ELR (cell line): ENCODE data around the gene DLG1.
"Not testable (repeated sequence)": the region's sequence is repeated elsewhere in the genome, so short reads cannot be mapped to it uniquely, and the experiment has no call there.

Source experiments
- DNase-seq: peaks from one replicate; pipeline ENCODE4 v3.0.0-alpha.2; 2015; ENCODE audit warnings: low read depth

Gene DLG1

GRCh38 chr3:197209366-197210260 is 88.8 kb downstream of the DLG1 start:
- no peak for DNase-seq

DNA sequence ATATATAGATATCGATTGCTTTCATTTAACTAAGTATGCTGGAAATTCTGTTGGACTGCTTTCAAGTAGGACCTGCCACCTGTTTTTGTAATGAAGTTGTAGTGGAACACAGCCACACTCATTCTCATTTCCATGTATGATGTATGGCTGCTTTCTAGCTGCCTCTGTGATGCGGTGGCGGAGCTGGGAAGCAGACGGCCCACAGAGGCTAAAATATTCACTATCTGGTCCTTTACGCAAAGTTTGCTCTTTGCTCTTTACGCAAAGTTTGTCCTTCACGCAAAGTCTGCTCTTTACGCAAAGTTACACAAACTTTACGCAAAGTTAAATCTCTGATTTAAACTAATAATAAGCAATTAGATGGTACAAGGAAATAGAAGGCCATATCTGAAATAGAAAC is 91.5 kb downstream of the DLG1 start:
- no peak for DNase-seq

- no peak for DNase-seq
Measured at GRCh38 chr3:197205675-197206074, 92.7 kb downstream of the DLG1 start.

DNA sequence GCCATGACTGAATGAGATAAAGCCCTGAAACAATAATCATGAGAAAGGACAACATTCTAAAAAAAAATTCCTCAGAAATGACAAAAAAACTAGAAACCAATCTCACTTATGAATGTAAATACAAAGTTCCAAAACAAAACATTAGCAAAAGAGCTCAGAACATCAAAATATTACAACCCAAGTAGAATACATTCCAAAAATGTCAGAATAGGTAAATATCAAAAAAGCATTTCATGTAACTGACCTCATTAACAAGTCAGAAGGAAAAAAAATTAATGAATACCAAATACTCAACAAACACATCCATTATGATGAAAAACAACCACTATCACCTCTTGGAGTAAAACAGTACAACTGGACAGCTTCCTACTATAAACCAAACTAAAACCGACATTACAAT is 93.1 kb downstream of the DLG1 start:
- DNase-seq: no peak

DNA sequence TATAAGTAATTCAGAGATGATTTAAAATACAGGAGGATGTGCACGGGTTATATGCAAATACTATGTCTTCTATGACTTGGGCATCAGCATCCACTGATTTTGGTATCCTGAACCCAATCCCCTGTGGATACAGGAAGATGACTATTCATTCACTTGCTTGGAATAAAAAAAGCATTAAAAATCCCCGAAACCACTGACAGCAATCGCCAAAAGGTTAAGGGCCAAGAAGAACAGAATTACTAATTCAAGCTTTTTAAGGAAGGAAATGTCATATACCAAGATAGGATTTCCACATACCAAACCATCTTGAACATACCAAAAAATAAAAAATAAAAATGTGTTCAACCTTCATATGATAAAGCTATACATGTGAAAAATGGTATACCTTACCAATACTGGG is 93.7 kb downstream of the DLG1 start:
- no peak for DNase-seq

- DNase-seq: no peak
Measured at GRCh38 chr3:197203714-197204146, 94.7 kb downstream of the DLG1 start.

GRCh38 chr3:197202694-197203093 is 95.7 kb downstream of the DLG1 start:
- DNase-seq: no peak

DNA sequence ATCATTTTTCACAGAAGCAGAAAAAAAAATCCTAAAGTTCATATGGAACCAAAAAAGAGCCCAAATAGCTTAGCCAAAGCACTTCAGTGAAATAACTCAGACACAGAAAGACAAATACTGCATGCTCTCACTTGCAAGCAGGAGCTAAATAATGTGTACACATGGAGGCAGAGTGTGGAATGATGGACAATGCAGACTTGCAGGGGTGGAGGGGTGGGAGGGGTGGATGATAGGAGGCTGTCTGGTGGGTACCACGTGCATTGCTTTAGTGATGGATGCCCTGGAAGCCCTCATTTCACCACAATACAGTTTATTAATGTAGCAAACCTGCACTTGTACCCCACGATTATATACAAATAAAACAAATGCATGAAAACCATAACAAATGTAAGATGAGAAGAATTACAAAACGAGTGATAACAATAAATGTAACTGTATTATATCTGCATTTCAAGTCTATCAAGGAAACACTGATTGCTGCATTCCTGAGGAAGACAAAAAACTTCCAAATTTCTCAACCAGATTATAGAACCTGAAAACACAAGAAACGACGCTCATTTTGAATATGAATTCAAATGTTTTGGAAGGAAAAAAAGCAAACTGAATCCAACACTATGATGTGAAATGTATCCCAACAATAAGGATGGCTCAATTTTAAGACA is 96.5 kb downstream of the DLG1 start:
- no peak for DNase-seq

- not testable (repeated sequence) for DNase-seq
Measured at GRCh38 chr3:197200856-197201255, 97.6 kb downstream of the DLG1 start.

DNA sequence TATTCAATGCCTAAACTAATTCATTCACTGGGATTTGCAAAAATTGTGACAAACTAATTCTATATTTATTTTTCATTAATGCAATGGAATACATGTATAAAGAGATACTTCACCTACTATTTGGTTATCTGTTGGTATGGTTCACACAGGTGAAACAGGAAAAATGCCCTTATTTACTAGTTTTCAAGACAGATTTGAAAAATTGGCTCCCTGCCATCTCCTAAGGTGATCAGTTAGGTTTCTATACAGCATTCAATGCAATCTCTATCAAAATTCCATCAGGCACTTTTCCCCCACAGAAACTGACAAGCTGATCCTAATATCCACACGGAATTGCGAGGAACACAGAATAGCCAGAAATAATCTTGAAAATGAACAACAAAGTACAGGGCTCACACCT is 101.1 kb downstream of the DLG1 start:
- DNase-seq: no peak

GRCh38 chr3:197196192-197196591 is 102.2 kb downstream of the DLG1 start:
- no peak for DNase-seq

GRCh38 chr3:197195326-197195725 is 103.1 kb downstream of the DLG1 start:
- DNase-seq: no peak

GRCh38 chr3:197193759-197194158 is 104.7 kb downstream of the DLG1 start:
- DNase-seq: peak; percentile 6

DNA sequence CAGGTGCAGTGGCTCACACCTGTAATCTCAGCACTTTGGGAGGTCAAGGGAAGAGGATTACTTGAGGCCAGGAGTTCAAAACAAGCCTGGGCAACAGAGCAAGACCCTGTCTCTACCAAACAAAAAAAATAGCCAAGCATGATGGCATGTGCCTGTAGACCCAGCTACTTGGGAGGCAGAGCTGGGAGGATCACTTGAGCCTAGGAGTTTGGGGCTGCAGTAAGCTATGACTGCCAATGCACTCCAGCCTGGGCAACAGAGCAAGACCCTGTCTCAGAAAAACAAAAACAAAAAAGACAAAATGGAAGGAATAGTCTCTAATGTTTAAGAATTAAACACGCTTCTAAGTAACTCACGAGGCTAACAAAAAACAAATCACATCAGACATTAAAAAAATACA is 106.5 kb downstream of the DLG1 start:
- no peak for DNase-seq

DNA sequence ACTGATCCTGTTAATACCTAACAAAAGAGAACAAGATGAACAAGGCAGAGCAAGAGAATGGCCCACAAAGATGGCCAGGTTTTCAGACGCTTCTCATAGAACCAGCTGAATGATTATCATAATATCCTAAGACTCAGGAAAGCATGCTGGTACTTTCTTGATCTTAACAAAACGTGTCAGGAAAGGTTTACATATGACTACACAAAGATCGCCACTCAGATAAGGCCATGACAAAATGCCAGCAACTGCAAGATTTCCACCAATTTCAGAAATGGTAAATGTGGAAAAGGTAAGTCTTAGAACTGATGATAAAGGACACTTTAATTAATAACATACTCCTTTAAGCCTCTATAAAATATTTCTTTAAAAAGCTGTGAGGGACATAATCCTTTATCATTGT is 108.8 kb downstream of the DLG1 start:
- DNase-seq: peak; percentile 26

DNA sequence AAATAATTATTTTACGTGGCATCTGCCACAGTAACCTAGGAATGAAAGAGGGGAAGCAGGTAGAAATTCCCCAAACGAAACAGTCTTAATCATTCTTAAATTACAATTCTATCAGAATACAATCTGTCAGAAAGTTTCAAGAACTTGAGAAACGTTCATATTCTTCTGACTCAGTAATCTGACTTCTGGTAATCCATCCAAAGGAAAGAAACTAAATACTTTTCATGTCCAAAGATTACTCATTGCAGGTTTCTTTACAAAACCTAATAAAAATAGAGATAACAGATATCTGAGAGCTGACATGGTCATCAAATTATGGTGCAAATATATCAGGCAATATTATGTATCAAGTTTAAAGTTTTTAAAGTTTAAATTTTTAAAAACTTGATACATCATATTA is 109.4 kb downstream of the DLG1 start:
- no peak for DNase-seq

GRCh38 chr3:197186887-197187588 is 111.4 kb downstream of the DLG1 start:
- peak; percentile 71 for DNase-seq

DNA sequence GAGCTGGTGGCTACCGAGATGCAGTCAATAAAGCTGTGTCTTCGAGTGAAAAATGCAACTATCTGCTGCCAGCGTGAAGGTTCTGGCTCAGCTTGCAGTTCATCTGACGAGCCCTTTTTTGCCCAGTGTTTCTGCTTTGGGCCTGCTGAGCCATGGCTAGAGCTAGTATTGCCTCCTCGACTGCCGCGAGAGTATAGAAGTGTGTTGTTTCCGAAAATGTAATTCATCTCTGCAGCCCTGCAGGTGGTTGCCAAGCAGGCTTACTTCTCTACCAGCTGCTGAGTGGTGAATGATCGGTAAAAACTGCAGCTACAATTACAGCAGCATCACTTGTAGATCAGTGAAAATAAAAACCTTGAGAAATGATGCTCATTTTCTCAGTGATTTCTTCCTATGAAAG is 114.8 kb downstream of the DLG1 start:
- no peak for DNase-seq

DNA sequence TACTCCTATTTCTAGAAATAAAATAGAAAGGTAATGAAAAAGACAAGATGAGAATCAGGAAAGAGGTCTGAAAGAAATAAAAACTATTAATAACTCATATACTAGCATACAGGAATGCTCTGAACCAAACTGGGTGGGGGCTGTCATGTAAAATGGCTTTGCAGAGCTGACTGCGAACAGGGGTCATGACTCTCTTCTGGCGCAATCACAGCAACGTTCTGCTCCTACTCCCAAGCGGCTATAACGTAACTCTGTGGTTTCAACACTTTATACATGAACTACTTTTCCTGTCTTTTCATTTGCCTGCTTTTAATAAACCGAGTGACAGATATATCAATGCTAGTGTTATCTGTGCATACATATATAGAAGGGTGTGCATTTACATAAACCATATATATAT is 116.7 kb downstream of the DLG1 start:
- DNase-seq: no peak

- no peak for DNase-seq
Measured at GRCh38 chr3:197178998-197179397, 119.4 kb downstream of the DLG1 start.

GRCh38 chr3:197175503-197175902 is 122.9 kb downstream of the DLG1 start:
- no peak for DNase-seq

DNA sequence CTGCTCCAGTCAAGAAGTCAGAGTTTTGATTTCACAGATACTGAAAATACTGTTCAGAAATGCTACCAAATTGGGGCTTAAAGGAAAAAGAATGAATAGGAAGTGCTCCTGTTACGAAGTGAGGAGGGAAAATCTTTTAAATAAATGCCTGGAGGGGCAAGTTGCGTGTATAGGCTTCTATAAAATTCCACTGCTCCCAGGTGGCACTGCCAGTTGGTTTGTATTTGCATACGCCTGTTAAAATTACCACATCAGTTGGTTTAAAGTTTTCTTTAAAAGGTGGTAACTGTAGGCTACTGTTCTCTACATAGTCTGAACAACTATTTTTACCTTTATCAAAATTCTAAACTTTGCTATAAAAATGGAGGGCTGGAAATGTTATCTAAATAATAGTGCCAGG is 123.5 kb downstream of the DLG1 start:
- DNase-seq: no peak

GRCh38 chr3:197173620-197174019 is 124.8 kb downstream of the DLG1 start:
- no peak for DNase-seq
